Endometrial microvascular endothelial cells (primary cell): ENCODE results near the gene ALS2. TPM values are rescaled to one million over a fixed set of nuclear protein-coding genes. Genes with fewer than 3 reads are reported as not detected.

ENCODE experiments used
- in situ Hi-C: cut with HindIII; loops from 2 replicates; pipeline ENCODE4 v1.10.0; 2017; ENCODE audit warnings: low sequenced_read_pairs, low pct_unique_long_range_greater_than_20kb; ENCODE audit errors: inconsistent ontology term
- total RNA-seq: library from RNA; depleted of rRNA; stranded (reverse); fragments of >200 nt; gene quantifications from one replicate; pipeline ENCODE4 v1.2.3, GENCODE V29; 2015; ENCODE audit errors: inconsistent ontology term

Gene ALS2
- total RNA-seq, 1 donor from 2014 or later = 27.1 TPM

- in situ Hi-C loops = no loop called here
Measured at GRCh38 chr2:201795607-201796477, 15.1 kb upstream of the ALS2 start.

- in situ Hi-C loops = no loop called here
Measured at GRCh38 chr2:201794294-201794693, 13.6 kb upstream of the ALS2 start.

GRCh38 chr2:201793631-201794030, 12.9 kb upstream of the ALS2 start:
- in situ Hi-C loops = no loop called here

GRCh38 chr2:201790989-201791388, 10.3 kb upstream of the ALS2 start:
- in situ Hi-C loops = no loop called here

- in situ Hi-C loops = no loop called here
Measured at GRCh38 chr2:201790291-201790690, 9.6 kb upstream of the ALS2 start.

GRCh38 chr2:201789395-201789794, 8.7 kb upstream of the ALS2 start:
- in situ Hi-C loops = no loop called here

GRCh38 chr2:201788371-201788770, 7.6 kb upstream of the ALS2 start:
- in situ Hi-C loops = no loop called here

GRCh38 chr2:201786471-201786870, 5.7 kb upstream of the ALS2 start:
- in situ Hi-C loops = no loop called here

GRCh38 chr2:201785135-201785534, 4.4 kb upstream of the ALS2 start:
- in situ Hi-C loops = no loop called here

GRCh38 chr2:201784563-201784962, 3.8 kb upstream of the ALS2 start:
- in situ Hi-C loops = no loop called here

GRCh38 chr2:201781557-201782051, 871 bp upstream of the ALS2 start:
- in situ Hi-C loops = no loop called here

- in situ Hi-C loops = no loop called here
Measured at GRCh38 chr2:201779901-201780673, 646 bp downstream of the ALS2 start.

GRCh38 chr2:201777869-201778268, 2.9 kb downstream of the ALS2 start:
- in situ Hi-C loops = no loop called here

- in situ Hi-C loops = no loop called here
Measured at GRCh38 chr2:201777043-201777442, 3.7 kb downstream of the ALS2 start.

- in situ Hi-C loops = no loop called here
Measured at GRCh38 chr2:201775326-201775725, 5.4 kb downstream of the ALS2 start.

GRCh38 chr2:201774546-201774945, 6.2 kb downstream of the ALS2 start:
- in situ Hi-C loops = no loop called here

- in situ Hi-C loops = no loop called here
Measured at GRCh38 chr2:201773990-201774389, 6.7 kb downstream of the ALS2 start.

- in situ Hi-C loops = no loop called here
Measured at GRCh38 chr2:201769666-201770373, 10.9 kb downstream of the ALS2 start.

GRCh38 chr2:201768918-201769317, 11.8 kb downstream of the ALS2 start:
- in situ Hi-C loops = no loop called here
